ENCODE measurements around the gene RTP3.
"Not testable (repeated sequence)": the region's sequence is repeated elsewhere in the genome, so short reads cannot be mapped to it uniquely, and the experiment has no call there.

Gene RTP3

GRCh38 chr3:46519952-46520351 is 22.2 kb downstream of the RTP3 start:
- no peak for DNase-seq

- DNase-seq, result no peak
Measured at GRCh38 chr3:46520531-46520930, 22.8 kb downstream of the RTP3 start.

GRCh38 chr3:46521096-46521495 is 23.3 kb downstream of the RTP3 start:
- no peak for DNase-seq

- not testable (repeated sequence) for DNase-seq
Measured at GRCh38 chr3:46522201-46522600, 24.4 kb downstream of the RTP3 start.

- no peak for DNase-seq
Measured at GRCh38 chr3:46523556-46523955, 25.8 kb downstream of the RTP3 start.

- no peak for DNase-seq
Measured at GRCh38 chr3:46524008-46524407, 26.2 kb downstream of the RTP3 start.

GRCh38 chr3:46524832-46525231 is 27.1 kb downstream of the RTP3 start:
- DNase-seq, result no peak

GRCh38 chr3:46527239-46527638 is 29.5 kb downstream of the RTP3 start:
- DNase-seq, result no peak

- DNase-seq, result no peak
Measured at GRCh38 chr3:46533091-46533490, 35.3 kb downstream of the RTP3 start.

GRCh38 chr3:46535746-46536145 is 38.0 kb downstream of the RTP3 start:
- no peak for DNase-seq

GRCh38 chr3:46536758-46537157 is 39.0 kb downstream of the RTP3 start:
- DNase-seq, result no peak

GRCh38 chr3:46537316-46537715 is 39.5 kb downstream of the RTP3 start:
- no peak for DNase-seq

GRCh38 chr3:46537779-46538178 is 40.0 kb downstream of the RTP3 start:
- no peak for DNase-seq

- DNase-seq, result not testable (repeated sequence)
Measured at GRCh38 chr3:46538425-46538802, 40.6 kb downstream of the RTP3 start.

GRCh38 chr3:46538803-46539442 is 41.1 kb downstream of the RTP3 start:
- no peak for DNase-seq

GRCh38 chr3:46539443-46540005 is 41.7 kb downstream of the RTP3 start:
- no peak for DNase-seq

- DNase-seq, result no peak
Measured at GRCh38 chr3:46540550-46540949, 42.8 kb downstream of the RTP3 start.

- DNase-seq, result no peak
Measured at GRCh38 chr3:46541835-46542234, 44.1 kb downstream of the RTP3 start.

GRCh38 chr3:46542344-46542743 is 44.6 kb downstream of the RTP3 start:
- no peak for DNase-seq

- DNase-seq, result no peak
Measured at GRCh38 chr3:46542801-46543201, 45.0 kb downstream of the RTP3 start.

GRCh38 chr3:46544771-46545503 is 47.2 kb downstream of the RTP3 start:
- no peak for DNase-seq

- DNase-seq, result no peak
Measured at GRCh38 chr3:46545818-46546630, 48.2 kb downstream of the RTP3 start.

- DNase-seq, result no peak
Measured at GRCh38 chr3:46546896-46547440, 49.2 kb downstream of the RTP3 start.
